Measurements from ENCODE around the gene CD96.

CD96 gene

DNA sequence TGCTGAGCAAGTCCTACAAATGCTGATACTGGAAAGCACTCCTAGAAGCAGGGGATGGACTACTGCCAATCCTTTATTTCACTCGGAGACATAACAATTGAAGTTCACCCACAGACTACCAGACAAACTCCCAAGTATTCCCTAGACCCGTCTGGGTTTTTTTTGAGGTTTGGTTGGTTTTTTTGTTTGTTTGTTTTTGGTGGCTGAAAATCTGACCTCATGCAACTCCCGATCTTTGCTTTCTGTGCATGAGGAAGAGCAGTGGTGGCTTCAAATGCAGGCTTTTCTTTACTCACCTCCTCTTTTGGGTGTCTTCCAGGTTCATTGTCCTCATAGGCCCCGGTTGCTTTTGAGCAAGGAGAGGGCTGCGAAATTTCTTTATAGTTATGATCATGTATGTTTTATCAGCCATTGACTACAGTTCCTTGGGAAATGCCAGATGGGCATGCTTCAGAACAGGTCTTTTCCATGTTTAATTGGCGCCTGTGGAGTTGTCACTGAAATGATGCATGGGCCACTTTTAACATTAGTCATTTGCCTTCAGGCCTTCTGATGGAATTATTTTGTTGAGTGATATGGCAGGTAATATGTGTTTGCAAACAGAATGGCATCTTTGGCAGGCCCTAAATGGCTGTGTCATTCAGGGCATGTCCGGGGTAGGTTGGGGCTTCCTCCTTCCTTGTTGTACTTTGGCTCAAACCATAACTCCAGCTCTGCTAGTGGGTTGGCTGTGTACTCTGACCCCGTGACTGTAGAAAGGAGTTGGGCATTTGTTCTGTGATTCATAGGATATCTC, 134.4 kb downstream of the CD96 start:
- DNase-seq (ENCODE audit: low read depth in 3 of 3): no peak

DNA sequence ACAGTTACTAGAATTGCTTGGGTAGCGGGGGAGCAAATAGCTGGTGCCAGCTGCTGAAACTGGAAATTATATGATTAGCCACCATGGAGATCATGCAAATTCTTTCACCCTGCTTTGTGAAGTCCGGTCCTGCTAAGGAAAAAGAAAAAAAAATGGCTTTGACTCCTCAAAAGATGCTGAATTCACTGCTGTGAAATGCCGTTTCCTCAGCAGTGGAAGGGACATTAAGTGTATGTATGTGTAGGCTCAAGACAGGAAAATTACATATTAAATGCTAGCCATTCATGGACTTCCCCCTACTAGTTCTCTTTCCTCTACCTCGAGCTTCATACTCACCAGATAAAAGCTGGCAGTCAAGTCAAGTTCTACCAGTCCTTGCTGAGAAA, 135.0 kb downstream of the CD96 start:
- DNase-seq (ENCODE audit: low read depth in 3 of 3): no peak

DNA sequence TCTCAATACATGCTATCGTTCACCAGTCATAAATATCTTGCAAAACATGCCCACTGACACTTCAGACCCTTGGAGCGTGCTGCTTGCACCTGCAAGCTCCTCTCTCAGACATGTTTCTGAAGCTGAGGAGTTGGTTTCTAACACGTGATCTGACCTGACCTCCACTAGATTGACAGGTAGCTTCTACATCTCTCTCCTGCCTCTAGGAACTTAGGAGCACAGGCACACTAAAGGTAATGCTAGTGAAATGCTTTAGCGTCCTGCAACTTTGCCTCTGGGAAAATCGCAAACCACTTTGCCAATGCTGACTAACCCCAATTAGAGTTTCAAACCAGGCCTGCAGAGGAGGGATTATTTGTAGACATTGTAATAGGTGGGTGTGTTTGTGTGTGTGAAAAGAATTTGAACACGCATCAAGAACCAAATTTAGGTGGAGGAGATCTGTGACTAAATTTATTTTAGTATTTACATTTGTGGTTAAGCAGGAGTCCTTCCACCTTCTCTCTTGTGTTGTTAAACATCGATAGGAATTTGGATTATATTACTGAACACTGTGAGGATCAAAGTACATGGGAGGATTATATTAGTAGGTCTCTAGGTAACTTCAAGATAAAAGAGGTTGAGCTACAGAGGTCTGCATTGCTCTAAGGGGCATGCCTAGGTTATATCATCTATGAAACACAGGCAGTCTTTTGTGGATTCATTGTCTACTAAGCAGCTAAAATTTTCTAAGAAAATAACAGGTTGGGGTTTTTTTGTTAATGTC, 139.8 kb downstream of the CD96 start:
- no peak for DNase-seq (ENCODE audit: low read depth in 3 of 3)

DNA sequence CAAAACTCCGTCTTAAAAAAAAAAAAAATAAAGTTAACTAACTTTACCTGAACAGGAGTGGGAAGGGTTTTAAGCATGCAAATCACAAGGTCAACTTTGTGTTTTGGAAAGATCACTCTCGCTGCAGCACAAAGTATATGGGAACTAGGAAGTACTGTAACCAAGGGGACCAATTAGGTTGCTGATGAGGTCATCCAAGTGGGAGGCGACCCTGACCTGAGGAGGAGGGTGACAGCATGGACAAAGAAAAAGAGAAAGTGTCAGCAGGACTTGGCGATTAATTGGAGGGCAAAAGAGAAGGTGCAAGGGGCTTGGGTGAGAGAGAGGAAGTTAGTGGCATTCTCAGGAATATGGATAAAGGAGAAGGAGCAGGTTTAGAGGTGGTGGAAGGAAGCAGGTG, 142.6 kb downstream of the CD96 start:
- DNase-seq (ENCODE audit: low read depth in 3 of 3): no peak

DNA sequence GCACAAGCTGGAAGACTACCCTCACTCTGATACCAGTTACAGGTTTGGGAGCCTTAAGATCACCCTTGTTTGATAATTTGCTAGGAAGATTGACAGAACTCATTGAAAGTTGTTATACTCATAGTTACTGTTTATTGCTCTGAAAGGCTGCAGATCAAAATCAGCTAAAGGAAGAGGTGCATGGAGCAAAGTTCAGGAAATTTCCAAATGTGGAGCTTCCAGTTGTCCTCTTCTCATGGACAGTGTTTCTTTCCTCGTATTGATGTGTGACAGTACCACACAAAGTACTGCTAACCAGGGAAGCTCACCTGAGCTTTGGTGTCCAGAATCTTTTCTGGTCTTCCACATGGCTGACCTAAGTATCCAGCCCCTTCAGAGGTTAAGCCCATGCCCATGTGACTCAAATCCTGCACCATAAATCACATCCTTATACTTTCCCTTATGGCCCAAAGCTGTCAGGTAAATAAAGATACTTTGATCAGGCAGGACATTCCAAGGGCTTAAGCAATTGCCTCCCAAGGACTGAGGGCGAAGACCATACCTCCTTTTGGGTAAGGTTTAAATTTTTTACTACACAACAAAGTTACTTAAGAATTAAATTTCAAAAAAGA, 146.3 kb downstream of the CD96 start:
- no peak for DNase-seq (ENCODE audit: low read depth in 3 of 3)

DNA sequence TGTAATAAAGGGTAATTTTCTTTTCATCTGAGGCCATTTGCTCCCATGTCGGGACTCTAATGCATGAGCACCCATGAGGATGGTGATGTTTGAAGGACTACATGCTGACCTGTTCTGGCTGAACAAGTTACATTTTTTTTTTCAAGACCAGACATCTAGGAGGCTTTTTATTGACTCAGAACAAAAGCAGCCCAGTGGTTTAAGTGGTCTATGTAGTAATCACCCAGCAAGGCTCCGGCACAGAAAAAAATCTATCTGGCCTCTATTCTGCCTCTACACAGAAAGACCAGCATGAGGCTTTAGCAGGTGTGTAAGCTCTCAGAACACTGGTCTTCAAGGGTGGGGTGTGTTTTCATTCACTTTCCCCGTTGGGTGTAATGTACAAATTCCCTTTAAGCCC, 148.2 kb downstream of the CD96 start:
- no peak for DNase-seq (ENCODE audit: low read depth in 3 of 3)

DNA sequence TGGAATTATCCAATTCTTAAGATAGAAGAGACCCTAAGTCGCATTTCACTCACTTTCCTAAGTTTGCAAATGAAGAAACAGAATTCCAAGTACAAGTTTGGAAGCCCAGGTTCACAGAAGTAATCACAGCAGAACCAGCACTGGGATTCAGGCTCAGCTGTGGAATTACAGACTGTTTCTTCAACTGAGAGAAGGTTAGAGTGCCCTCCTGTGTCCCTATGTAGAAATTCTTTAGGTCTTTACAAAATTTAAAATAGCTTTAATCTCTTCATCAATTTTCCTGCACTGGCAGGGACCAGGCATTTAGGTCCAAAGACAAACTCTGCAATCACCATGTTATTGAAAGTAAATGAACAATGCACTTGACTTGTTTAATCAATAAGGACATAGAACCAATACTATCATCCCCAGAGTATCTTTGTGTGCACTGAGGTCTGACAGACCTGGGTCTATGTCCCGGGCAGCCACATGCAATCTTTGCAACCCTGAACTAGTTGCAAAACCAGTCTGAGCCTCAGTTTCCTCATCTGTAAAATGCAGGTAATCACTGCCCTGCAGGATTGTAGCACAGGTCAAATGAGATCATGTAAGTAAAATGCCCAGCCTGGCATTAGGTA, 149.4 kb downstream of the CD96 start:
- no peak for DNase-seq (ENCODE audit: low read depth in 3 of 3)

DNA sequence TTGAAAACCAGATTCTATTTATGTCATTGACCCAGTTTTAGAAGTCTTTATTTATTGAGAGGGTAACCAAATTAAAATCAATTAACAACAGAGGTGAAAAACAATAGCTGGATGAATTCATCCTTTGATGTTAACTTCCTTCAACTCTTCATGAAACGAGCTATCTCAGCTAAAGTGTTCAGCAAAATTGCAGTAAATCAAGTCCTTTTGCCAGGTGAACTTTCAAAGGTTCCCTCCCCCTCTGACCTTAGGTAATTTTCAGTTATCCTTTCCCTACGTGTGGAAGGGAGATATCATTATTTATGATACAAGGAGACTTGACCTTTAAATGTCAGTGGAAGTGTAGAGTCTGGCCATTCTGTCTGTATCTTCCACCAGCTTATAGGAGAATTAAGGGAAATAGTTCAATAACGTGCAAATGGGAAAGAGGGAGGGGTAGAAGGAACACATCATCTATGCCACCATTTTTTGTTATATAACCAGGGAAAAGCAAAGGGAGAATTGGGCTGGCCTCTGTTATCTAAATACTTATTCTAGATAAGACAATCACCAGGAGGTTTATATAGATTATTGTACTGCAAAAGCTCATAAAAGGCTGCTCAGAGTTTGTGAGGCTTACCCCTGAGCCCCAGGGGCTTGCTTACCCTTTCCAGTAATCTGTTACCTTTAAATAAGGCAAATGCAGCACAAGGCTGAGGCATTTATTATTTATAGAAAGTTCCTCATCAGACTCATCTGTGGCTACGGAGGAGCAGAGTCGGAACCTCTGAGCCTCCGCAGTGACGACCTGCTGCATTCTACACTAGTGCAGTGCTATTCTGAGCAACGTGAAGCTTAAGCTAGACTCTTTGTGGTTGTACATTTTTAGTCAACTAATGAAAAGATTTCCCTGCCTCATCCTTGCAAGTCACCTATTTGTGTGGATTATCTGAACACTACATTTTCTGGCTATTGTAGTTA, 150.9 kb downstream of the CD96 start:
- no peak for DNase-seq (ENCODE audit: low read depth in 3 of 3)

DNA sequence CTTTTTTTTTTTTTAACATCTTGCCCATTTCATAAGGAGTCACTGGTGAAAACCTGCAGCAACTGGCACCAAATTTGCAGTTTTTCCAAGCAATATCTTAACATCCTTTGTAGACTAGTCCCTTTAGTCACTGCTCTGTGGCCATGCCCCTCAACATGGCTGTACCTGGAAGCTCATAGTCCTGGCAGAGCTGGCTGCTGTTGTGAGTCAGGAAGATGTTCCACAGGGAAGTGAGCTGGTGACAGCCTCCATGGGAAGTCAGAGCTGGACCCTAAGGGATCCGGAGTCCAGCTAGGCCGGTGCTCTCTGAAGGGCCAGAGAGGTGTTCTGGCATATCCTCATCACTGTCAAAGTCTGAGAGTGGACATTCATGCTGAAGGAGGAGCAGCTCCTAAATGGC, 152.5 kb downstream of the CD96 start:
- DNase-seq (ENCODE audit: low read depth in 3 of 3): no peak

DNA sequence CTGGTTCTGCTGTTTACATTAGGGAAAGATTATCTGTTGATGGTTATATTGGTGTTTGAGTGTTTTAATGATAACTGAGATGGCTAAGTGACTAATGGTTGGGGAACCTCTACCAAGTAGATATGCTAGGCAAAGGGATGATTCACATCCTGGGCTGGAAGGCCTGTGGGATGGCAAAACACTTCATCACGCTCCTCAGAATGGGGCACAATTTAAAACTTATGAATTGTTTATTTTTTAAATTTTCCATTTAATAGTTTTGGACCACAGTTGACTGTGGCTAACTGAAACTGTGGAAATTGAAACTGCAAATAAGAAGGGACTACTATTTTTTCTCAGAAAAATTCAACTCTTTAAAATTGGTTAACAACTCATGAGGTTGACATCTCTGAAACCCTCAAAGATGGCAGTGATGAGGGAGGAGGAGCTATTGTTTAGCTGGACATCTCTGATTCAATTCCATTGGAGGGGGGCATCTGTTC, 153.7 kb downstream of the CD96 start:
- no peak for DNase-seq (ENCODE audit: low read depth in 3 of 3)

DNA sequence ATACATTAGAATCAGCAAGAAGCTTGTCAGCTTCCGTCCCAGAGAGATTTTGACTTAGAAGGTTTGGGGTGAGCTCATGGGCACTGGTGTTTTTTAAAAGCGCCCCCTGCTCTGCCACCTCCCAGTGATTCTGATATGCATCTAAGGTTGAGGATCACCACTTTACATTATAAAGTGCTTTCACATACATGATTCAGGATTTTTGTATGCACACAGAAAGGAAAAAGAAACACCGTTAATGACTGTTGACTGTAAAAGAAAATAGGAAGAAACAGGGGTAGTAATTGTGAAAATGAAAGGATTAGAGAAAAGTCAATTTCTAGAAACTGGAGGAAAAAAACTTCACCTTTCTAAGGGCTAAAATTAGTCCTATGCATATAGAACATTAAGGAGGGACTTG, 158.1 kb downstream of the CD96 start:
- no peak for DNase-seq (ENCODE audit: low read depth in 3 of 3)

DNA sequence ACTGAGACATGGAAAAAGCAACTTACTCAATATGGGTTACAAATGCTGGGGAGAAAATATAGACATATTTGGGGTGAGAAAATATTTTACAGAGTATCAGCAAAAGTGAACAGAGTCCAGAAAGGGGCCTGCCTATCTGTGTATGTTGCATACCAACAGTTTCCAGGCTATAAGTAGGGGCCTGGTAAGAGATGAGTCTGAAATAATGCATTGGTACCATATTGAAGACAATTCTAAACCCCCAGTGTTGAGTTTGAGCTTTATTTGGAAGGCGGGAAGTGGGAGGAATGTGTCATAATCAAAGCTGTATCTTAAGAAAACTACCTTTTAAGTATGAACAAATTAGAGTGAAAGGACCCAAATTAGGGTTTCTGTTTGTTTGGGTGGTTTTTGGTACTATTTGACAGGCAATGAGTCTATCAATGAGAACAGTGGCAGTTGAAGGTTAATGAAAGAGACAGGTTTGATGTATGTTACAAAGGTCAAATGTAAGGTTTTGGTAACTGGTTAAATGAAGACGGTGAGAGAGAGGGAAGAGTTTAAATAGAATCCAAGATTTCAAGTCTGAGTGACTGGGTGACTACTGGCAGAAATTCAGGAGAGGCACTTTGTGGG, 159.4 kb downstream of the CD96 start:
- DNase-seq (ENCODE audit: low read depth in 3 of 3): no peak

All from stimulated activated CD4-positive, alpha-beta T cell treated with anti-CD3 and anti-CD28 coated beads, TNF-alpha, amount 100 ng/mL, for 4 hours (primary cell).